D721Med (cell line): ENCODE data around the gene ITGA11.

ENCODE experiments used
- DNase-seq: peaks from one replicate; pipeline ENCODE4 v3.0.0; 2011; ENCODE audit warnings: low spot score; ENCODE audit not compliant: insufficient read length
- FAIRE-seq: peaks from 2 replicates; lab custom pipeline; 2011; peaks lifted over from hg19 to GRCh38; lab: Jason Lieb, UNC
- TF ChIP-seq, protein P1 (sequence below): IDR thresholded peaks from 2 replicates; pipeline ENCODE4 v1.5.1; 2012; ENCODE audit warnings: mild to moderate bottlenecking, control low read depth; ENCODE audit not compliant: insufficient read depth; ENCODE audit errors: missing control alignments

The ITGA11 gene

DNA sequence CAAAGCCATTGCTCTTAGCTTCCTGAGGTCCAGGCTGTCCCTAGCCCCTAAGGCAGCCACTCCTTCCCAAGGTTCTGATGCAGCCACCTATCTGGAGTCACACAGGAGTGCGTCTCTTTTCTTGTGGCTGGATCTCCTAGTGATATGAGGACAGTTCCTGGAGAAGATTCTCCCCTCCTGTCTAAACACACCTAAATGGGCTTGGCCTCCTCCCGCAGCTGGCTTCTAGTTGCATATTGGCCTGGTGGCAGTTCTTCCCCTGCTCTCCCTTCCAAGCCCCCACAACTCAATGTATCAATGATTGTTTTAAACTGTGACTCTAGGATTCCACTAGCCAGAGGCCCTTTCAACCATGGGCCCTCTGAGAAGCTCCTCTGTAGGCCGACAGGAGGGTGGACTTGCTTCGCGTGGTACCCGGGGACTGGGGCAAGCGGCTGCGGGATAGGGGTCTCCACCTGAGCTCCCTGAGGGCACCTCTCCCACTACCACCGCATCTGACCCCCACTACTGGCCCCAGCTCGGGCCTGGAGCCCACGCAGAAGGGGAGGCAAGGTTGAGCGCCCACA lies 1.4 kb downstream of the ITGA11 start:
- TF ChIP-seq, protein P1, sequence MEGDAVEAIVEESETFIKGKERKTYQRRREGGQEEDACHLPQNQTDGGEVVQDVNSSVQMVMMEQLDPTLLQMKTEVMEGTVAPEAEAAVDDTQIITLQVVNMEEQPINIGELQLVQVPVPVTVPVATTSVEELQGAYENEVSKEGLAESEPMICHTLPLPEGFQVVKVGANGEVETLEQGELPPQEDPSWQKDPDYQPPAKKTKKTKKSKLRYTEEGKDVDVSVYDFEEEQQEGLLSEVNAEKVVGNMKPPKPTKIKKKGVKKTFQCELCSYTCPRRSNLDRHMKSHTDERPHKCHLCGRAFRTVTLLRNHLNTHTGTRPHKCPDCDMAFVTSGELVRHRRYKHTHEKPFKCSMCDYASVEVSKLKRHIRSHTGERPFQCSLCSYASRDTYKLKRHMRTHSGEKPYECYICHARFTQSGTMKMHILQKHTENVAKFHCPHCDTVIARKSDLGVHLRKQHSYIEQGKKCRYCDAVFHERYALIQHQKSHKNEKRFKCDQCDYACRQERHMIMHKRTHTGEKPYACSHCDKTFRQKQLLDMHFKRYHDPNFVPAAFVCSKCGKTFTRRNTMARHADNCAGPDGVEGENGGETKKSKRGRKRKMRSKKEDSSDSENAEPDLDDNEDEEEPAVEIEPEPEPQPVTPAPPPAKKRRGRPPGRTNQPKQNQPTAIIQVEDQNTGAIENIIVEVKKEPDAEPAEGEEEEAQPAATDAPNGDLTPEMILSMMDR: no peak
- FAIRE-seq: no peak
- DNase-seq: no peak

DNA sequence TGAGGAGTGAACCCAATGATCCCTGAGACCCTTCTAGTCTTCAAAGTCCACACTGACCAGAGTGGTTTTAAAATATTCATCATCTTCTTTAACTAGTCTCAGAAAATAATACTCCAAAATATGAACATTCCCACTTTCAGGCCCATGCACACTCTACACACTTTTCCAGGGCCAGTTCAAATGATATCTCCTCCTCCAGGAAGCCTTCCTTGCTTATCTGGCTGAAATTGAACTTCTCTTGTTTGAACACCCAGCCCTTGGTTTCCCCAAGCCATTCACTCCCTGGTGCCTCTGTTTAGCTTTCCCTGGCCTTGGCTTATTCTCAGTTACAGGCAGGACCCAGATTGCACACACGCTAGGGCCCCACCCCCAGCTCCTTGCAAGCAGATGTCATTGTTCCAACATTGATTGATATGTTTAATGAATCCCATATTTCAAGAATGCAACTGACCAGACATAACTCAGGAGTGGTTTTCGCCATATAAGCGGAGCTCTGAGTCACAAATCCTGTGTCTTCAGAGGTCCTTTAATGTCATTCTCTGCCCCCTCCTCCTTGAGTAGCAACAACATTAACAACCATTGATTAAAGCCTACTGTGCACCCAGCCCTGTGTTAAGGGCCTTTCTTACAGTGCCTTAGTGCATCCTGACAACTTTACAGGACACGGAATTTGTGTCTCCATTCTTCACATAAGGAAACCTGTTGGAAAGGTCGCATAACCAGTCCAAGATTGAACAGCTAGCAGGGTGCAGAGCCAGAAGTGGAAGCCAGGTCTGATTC lies 2.1 kb downstream of the ITGA11 start:
- TF ChIP-seq, protein P1: no peak
- DNase-seq (no peak), FAIRE-seq (no peak)

DNA sequence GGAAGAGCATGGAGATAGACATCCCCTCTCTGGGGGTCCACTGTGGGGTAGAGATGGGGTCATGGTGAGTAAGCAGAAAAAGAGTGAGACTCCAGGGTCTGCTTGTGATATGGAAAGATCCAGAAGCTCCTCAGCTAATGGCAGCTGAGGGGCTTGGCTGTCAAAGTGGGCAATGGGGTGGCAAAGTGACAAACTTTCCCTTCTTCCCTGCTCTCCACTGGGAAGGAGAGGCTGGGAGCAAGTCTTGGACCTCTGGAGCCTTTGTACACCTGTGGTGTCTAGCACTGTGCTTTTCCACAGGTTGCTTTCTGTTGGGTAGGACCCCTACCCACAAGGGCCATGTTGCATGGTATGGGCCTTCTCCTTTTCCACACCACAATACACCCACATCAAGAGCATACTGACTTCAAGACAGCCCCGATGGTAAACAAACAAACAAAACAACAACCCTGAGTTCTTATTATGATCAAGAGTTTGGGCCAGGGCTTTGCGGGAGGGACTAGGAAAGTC lies 3.5 kb downstream of the ITGA11 start:
- TF ChIP-seq, protein P1: no peak
- DNase-seq (no peak), FAIRE-seq (no peak)

DNA sequence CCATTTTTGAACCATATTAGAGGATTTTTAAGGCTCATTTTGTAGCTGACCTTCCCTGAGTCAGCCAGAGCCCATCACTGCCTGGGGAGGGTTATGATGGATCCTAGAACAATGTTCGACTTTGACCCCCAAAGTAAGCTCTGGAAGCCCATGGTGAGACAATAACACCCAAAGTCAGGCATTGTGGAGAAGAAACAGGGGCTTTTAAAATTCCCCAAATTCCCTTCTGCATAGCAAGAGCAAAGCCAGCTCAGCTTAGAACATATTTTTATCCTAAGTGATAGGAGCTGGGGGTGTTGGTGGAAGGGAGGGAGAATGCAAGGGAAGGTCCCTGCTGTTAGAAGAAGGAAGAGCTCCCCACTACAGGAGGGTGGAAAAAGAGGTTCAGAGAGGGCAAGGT lies 4.0 kb downstream of the ITGA11 start:
- no peak for FAIRE-seq
- DNase-seq: no peak
- TF ChIP-seq, protein P1: no peak

DNA sequence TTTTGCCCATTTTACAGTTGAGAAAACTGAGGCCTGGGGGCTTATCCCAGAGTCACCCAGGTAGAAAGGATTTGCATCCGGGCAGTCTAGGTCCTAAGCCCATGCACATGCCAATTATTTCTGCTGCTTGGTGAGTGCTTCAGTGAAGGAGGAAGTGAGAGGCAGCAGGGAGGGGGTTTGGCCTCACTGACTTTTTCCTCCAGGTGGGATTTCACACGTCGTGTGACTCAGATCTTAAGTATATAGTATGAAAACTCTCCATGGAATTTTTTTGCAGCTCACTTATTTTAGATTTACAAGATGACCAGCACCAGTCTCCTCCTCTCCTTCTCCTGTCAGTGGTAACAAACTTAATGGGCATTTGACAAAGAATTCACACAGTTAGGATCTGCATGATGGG lies 4.6 kb downstream of the ITGA11 start:
- FAIRE-seq (no peak), DNase-seq (no peak)
- TF ChIP-seq, protein P1: no peak

DNA sequence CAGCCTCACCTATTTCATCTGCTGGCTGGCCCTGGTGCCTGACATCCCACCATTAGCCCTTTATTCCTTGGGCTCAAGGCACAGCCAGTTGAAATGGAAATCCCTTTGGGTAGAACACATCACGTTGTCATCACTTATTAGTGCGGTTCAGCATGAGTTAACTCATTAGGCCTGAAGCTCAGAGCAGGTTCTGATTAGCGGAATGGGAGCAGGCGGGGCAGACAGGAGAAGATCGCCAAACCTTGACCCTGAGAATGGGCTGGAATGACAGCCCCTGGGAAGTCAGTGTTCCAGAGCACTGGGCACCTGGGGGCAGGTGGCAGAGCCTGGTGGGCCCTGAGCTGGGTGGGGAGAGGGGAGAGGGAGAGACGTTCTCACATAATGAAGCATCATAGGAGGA lies 5.8 kb downstream of the ITGA11 start:
- TF ChIP-seq, protein P1: no peak
- DNase-seq: no peak
- no peak for FAIRE-seq
